Measurements from ENCODE around the gene RPIA. TPM values are rescaled to one million over a fixed set of nuclear protein-coding genes. Genes with fewer than 3 reads are reported as not detected.

The RPIA gene
- total RNA-seq (2022; extraction: Qiagen RNA extraction; ENCODE audit: low read depth), result 29.6 to 32.6 TPM (median 30.0 TPM) in 5 replicates

GRCh38 chr2:88691339-88692183 lies at the start of gene RPIA:
RPIA (plus strand) TSS chr2:88691673; CDS start chr2:88691699, 26 bp downstream.

Other genes with a start within 250 kb of the RPIA start
- gene FOXI3, start 239.0 kb upstream of the RPIA start, total RNA-seq (2022; extraction: Qiagen RNA extraction; ENCODE audit: low read depth), result not detected in 5 replicates
- gene EIF2AK3, start 64.2 kb upstream of the RPIA start, total RNA-seq (2022; extraction: Qiagen RNA extraction; ENCODE audit: low read depth), result 13.9 to 20.0 TPM (median 15.4 TPM) in 5 replicates

Measured in A549 treated with CpdA at 1 μM for 4 hours (cell line).